Activated T-cell treated with anti-CD3 and anti-CD28 coated beads for 4 hours (primary cell): Measurements from ENCODE around the gene TERT.
"Not testable (repeated sequence)": the region's sequence is repeated elsewhere in the genome, so short reads cannot be mapped to it uniquely, and the experiment has no call there.

Experiments
- DNase-seq: peaks from one replicate; pipeline ENCODE4 v3.0.0-alpha.2; 2020

TERT gene

DNA sequence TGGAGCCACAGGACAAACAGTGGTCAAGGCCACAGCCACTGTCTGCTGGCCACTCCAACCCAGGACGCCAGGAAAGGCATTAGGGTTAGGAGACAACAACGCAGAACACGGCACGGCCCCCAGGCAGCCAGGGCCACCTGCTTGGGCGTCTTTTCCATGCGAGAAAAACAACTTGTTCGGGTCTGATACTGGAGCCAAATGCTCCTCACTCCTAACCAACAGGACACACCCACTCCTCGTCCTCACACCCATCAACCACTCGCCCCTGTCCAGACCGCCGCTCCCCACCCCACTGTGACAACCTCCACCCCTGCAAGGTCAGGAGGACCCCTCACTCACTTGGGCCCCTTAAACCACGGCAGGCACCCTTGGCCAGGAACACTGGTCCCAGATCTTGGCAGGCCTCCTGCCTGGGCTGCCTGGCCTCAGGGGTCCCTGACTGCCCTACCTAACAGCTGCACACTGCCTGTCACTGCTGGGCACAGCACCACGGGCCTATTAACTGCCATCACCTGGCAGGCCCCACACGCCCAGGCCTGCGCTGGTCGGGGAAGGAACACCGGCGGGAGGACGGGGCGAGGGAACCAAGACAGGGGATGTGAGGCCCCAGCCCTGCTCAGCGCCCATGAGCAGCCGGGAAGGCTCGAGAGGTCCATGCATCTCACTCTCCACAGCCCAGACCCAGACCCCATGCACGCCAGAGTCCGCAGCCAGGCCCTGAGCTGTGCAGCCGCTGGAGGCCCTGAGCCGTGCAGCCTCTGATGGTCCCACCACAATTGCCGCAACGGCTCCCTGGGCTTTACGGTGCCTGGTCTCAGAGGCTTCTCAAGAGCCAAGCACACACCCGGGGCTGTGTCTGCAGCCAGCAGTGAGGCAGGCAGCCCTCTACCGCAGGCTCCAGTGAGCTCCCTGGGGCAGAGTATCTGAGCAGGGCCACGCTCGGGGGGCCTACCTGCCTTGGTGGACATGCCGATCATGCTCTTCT is 36.3 kb upstream of the TERT start:
- DNase-seq: no peak

DNA sequence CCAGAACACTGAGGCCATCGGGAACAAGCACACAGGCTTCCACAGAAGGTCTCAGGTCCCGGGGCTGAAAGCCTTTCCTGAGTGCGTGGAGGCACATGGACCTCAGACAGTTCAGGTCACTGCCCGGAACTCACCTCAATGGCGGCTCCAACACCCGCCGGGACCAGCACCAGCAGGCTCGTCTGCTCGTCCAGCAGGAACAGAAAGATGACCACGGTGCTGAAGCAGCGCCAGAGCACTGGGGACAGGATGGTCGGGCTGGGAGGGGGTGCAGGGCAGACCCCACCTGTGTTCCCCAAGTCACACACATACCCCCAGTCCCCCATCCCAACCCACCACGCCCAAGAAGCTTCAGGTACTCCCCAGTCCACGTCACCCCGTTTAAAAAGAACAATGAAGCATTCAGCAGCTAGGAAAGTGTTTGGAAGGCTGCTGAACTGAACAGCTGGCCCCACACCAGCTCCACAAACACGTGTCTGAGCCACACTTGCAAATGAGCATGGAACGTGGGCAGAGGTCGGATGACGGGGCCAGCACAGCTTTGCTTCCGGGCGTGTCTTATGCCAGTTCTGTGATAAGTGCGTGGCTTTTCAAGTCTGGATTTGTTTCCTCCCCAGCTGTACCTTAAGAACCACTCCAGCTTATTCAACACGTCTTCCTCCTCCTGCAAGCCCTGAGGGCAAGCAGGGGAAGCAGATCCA is 35.4 kb upstream of the TERT start:
- DNase-seq: no peak

DNA sequence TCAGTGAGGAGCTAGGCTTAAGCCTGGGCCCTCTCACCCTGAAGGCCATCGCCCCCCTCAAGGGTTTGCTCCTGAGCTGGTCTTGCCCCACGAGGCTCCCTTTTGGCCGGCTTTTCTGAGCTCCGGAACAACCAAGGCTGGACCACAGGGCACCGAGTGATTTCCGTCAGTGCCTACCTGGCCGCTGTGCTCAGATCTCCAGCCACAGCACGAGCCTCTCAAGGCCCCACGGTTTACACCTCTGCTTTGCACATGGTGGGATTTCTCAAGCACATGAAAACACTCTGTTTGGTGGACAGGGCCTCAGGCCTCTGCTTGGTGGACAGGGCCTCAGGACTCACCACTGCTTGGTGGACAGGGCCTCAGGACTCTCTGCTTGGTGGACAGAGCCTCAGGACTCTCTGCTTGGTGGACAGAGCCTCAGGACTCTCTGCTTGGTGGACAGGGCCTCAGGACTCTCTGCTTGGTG is 34.3 kb upstream of the TERT start:
- no peak for DNase-seq

- DNase-seq: not testable (repeated sequence)
Measured at GRCh38 chr5:1328237-1329110, 33.6 kb upstream of the TERT start.

GRCh38 chr5:1326901-1327756 is 32.3 kb upstream of the TERT start:
- DNase-seq: not testable (repeated sequence)

- not testable (repeated sequence) for DNase-seq
Measured at GRCh38 chr5:1326532-1326875, 31.6 kb upstream of the TERT start.

DNA sequence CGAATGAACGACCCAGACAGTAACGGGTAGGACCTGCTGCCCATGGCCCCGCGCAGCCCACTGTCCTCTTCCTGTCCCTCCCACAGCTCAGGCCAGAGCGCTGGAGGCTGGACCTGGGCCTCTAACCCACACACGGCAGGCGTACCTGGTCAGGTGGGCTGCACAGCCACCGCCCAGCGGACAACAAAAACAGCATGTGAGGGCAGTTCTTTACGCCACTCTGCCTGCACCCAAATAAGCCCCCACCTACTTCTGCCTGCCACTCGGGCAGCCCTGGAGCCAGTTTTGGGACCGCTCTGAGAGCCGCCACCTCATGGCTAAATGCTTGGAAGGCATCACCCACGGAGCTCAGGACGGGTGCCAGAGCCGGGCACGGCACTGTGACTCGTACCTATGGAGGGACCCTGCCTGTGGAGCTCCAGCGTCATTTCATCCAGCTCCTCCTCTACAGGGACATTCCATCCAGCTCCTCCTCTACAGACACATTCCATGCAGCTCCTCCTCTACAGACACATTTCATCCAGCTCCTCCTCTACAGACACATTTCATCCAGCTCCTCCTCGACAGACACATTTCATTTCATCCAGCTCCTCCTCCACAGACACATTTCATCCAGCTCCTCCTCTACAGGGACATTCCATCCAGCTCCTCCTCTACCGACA is 31.1 kb upstream of the TERT start:
- DNase-seq: no peak

GRCh38 chr5:1325191-1325741 is 30.4 kb upstream of the TERT start:
- no peak for DNase-seq

DNA sequence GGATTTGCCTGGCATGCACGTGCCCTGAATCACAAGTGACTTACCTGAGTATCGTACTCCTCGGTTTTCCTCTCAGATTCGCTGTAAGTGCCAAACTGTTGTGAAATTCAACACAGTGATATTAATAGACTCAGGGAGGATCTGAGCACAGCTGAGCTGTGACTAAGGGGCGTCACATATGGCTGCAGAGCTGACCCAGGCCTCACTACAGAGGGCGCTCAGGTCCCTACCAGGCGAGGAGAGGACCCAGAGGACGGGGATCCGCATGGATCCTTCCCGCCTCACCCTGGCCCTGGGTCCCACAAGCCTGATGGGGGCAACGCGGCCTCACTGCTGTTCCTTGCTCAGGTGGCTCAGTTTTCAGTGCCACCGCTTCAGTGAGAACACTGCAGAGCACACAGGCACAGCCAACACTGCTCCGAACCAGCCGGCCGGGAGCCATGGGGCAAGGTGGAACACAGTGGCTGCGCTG is 29.9 kb upstream of the TERT start:
- no peak for DNase-seq

DNA sequence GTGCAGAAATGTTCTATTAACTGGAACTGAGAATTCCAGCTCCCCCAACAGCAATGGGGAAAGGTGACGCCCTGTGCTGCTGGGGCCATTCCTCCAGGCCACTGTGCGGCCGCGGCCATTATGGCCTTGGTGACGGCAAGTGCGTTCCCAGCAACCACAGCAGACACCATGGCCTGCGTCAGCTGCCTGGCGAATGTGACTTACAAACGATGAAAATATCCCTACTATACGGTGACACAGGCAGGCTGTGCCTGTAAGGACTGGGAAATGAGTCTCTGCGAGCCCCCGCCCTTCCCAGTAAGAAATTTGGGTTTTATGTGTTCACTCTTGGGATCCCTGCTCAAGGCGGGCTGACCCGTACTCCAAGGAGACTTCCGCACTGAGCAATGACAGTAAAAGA is 29.4 kb upstream of the TERT start:
- no peak for DNase-seq

DNA sequence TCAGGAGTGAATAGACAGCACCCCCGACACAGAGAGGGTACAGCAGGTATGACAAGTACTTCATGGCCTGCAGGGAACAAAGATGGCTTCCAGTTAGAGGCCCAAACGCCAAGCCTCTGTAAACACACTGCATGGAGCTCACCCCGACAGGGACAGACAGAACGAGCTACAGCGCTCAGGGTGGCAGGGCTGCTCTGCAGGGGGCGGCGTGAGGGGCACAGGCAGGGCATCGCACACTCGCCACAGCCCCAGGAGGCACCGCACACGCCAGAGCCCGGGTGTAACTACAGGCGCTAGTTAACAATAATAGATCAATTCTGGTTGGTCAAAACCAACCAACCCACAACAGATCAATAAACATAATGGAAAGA is 28.9 kb upstream of the TERT start:
- no peak for DNase-seq

DNA sequence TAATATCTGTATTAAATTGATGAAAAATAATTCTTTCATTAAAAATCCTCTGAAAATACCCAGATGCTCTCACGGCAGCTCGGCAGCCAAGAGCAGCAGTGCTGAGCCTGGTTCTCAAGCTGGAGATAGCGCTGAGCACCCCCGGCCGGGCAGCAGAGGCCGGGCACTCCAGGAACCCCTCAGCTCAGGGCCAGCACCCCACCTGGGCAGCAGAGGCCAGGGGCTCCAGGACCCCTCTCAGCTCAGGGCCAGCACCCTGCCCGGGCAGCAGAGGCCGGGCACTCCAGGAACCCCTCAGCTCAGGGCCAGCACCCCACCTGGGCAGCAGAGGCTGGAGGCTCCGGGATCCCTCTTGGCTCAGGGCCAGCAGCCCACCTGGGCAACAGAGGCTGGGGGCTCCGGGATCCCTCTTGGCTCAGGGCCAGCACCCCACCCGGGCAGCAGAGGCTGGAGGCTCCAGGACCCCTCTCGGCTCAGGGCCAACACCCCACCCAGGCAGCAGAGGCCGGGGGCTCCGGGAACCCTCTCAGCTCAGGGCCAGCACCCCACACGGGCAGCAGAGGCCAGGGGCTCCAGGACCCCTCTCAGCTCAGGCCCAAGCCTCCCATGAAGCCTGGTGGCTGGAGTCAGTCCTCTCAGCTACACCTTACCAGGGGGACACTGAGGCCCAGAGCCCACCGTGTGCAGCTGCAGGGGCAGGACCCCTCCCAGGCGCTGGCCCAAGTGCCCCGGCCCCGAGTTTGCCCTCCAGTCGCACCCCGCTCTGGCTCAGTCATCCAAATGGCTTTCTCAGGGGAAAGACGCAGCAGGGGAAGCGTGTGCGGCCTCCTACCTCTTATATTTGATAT is 28.3 kb upstream of the TERT start:
- DNase-seq: no peak

DNA sequence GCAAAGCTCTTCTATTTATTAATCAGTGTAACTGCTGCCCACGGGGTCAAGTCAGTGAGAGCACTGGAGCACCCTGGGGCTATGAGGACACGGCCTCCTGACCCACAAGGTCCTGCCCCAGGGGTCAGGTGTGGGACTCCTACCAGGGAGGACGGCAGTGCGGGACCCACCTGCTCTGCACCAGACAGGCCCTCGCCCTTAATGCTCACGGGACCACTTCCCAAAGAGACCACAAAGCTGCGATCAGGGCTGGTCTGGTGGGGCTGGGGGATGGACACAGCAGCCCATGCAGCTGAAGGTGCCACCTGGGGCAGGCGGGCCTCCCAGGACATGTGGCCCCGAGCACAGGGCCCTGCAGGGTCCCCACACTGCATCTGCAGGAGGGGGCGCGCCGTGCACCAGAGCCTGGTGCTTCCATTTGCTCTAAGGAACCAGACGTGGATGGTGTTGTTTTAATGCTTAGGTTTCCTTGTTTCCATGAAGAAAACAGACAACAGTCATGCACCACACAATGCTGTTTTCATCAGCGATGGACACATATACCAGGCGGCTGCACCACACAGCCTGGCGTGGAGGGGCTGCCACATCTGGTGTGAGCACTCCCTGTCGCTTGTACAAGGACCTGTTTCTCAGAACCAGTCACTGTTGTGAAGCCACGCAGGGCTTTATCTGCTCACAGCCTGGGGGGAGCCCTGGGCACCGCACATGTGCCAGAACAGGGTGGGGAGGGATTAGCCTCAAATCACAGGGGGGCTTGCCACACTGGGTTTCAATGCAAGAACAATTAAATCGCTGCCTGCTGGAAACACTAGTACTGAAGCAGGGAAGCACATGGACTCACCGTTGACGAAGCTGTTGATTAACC is 27.4 kb upstream of the TERT start:
- DNase-seq: no peak

- no peak for DNase-seq
Measured at GRCh38 chr5:1321576-1321975, 26.7 kb upstream of the TERT start.

GRCh38 chr5:1320436-1321344 is 25.8 kb upstream of the TERT start:
- no peak for DNase-seq

DNA sequence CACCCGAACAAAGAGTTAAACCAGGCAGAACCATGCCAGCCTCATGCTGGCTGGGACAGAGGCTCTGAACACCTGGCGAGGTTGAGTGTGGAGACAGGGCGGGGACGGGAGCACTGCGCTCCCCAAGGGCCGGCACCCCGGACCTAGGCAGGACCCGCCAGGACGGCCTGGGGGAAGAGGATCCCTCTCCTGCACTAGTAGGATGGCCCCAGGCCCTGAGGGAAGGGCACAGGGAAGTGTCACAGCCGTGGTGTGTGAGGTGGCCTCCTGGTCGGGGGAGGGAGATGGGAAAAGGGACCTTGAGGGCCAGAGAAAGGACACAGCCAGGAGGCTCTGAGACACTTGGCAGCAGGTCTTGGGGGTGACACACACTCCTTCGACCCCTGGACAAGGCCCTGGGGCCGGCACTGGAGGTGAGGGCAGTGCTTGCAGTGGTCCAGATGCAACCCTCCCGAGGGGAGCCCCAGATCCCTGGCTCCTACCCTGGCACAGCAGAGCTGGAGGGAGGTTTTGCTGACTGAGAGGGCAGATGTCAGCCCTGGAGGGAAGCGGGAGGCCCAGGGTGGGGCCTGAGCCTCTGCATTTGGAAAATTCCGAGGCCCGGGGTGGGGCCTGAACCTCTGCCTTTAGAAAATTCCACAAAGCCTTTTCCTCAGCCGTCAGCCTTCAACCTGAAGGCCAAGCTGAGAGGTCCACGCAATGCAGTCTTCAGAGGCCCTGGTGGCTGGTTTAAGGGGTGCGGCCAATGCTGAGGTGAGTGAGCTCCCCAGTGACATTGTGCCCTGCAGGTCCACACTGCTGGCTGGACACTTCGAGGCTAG is 24.8 kb upstream of the TERT start:
- no peak for DNase-seq

DNA sequence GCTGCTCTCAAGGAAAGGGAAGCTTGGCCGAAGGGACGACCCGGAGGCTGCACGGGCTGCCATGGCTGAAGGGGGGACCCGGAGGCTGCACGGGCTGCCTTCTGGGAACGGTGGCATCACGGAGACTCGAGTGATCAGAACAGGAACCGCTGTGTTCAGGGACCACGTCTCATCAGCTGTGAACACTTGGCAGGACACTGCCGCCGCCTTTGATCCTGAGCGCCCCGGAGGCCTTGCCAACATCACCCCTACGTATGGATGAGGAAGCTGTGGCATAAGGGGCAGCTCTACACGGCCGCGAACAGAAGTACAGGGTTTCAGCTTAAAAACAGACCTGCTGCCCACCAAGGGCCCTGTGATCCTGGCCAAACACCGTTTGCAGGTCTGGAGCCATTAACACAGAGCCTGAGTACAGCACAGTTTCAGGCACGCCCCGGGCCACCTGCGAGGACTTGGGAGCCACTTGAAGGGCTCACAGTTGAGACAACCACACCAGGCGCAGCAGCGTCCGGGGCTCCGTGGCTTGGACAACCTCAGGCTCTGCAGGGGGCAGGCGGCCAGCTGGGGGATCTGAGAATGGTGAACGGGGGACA is 23.9 kb upstream of the TERT start:
- DNase-seq: no peak
